Stimulated activated CD8-positive, alpha-beta memory T cell treated with anti-CD3 and anti-CD28 coated beads, Interleukin-12 subunit alpha, Interleukin-12 subunit beta, amount 100 ng/mL, for 4 hours (primary cell): ENCODE results near the gene MDC1.
"Not testable (repeated sequence)": the region's sequence is repeated elsewhere in the genome, so short reads cannot be mapped to it uniquely, and the experiment has no call there.

Source experiments
- DNase-seq: peaks from one replicate; pipeline ENCODE4 v3.0.0-alpha.2; 2020; ENCODE audit warnings: low read depth

The MDC1 gene

GRCh38 chr6:30717129-30717844, at the start of gene MDC1:
Gene MDC1 (minus strand): TSS chr6:30717281. CDS start chr6:30715175, 2,106 bp downstream.
- DNase-seq, result peak; percentile 98

GRCh38 chr6:30766461-30767157, 49.5 kb upstream of the MDC1 start:
- no peak for DNase-seq

DNA sequence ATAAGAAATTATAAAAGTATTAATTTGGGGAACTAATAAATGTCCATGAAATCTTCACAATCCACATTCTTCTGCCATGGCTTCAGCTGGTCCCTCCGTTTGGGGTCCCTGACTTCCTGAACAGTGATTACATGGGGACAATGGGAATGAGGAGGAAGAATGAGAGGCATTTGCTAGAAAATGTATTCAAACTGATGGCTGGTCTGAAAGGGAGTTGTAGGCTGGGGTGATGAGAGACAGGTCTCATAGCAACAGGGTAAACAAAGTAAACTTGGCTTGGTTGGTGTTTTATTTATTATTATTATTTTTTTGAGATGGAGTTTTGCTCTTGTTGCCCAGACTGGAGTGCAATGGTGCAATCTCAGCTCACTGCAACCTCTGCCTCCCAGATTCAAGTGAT, 48.4 kb upstream of the MDC1 start:
- not testable (repeated sequence) for DNase-seq

GRCh38 chr6:30764490-30765043, 47.5 kb upstream of the MDC1 start:
- not testable (repeated sequence) for DNase-seq

DNA sequence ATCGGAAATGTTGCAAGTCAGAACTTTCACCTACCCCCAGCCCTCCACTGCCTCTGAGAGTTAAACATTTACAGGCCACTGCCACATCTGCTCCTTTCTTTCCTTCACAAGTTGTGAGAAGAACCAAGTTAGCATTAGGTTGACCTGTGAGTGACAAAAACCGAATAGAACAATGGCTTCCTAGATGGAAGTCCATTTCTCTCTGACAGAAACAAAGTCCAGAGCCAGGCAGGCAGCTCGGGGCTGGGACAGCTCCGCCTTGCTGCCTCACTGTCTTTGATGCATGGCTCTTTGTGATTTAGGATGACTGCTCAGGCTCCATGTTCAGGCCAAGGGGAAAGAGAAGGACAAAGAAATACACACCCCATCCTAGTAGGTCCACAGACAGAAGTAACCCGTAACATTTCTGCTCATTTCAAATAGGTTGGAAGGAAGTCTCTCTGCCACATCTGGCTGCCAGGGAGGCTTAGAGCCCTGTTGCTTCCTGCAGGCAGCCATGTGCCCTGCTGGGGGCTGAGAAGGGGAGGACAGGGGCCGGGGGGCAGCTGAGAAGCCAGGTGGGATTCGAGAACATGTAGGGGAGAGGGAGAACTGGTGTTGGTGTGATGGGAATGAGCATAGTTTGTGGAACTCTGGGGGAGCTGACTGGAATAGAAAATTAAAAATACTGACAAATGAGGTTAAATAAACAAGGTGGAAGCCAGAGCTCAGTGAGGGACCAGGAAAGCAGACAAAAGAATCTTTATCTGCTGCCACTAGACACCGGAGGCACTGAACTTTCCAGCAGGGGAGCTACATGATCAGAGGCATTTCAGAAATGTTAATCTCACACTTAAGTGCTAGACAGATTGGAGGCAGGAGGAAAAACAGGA, 46.8 kb upstream of the MDC1 start:
- no peak for DNase-seq

GRCh38 chr6:30763155-30763617, 46.1 kb upstream of the MDC1 start:
- no peak for DNase-seq

- no peak for DNase-seq
Measured at GRCh38 chr6:30761791-30762429, 44.8 kb upstream of the MDC1 start.

DNA sequence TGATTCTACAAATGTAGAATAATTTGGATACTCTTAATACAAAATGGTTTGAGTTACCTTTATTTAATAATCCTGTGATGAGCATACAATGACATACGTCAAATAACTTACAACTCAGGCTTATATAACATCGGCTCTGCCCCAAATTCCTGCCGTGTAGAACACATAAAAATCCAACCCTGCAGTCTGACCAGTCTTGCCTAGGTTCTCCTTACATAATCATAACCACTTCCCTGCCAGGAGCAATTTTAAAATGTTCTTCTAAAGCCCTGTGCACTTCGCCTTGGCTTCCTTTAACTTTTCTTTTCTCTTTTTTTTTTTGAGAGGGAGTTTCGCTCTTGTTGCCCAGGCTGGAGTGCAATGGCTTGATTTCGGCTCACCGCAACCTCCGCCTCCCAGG, 43.5 kb upstream of the MDC1 start:
- DNase-seq, result no peak

GRCh38 chr6:30759575-30760239, 42.6 kb upstream of the MDC1 start:
- no peak for DNase-seq

- no peak for DNase-seq
Measured at GRCh38 chr6:30757261-30757904, 40.3 kb upstream of the MDC1 start.

- not testable (repeated sequence) for DNase-seq
Measured at GRCh38 chr6:30756405-30757003, 39.4 kb upstream of the MDC1 start.

- DNase-seq, result no peak
Measured at GRCh38 chr6:30754631-30755030, 37.5 kb upstream of the MDC1 start.

- DNase-seq, result no peak
Measured at GRCh38 chr6:30752157-30752927, 35.3 kb upstream of the MDC1 start.

GRCh38 chr6:30750379-30750668, 33.2 kb upstream of the MDC1 start:
- no peak for DNase-seq

GRCh38 chr6:30749554-30750378, 32.7 kb upstream of the MDC1 start:
- no peak for DNase-seq

DNA sequence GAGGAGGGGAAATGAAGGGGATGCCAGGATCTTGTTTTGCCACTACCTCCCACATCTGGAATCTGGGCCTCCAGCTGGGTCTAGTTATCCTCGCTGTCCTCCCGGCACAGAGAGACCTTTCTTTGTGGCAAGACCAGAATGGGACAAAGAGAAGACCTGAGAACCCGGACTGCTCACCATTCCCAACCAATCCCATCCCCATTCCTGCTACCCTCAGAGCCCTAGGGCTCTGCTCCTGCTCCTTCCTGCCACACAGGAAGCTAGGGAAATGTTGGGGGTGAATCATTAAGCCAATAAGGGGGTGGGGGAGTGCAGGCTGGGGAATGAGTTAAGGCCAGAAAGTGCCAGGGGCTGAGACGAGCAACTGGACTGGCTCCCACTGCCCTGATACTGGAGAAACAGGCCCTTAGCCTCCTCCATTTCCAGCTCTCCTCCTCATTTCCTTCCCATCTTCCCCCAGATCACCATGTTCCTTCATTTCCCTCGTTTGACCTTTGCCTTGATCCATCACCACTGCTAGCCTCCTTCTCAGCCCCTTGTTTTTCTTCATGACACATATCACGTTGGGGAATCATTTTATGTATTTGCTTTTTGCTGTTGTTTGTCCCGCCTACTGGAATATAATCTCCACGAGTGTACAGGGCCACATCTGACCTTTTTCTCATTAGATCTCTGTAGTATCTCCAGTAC, 31.9 kb upstream of the MDC1 start:
- DNase-seq, result no peak

- DNase-seq, result no peak
Measured at GRCh38 chr6:30747902-30748769, 31.1 kb upstream of the MDC1 start.
